Activated B cell treated with CpG ODN at 0.5 μM for 24 hours (primary cell): ENCODE measurements around the gene ST8SIA5. TPM values are rescaled to one million over a fixed set of nuclear protein-coding genes. Genes with fewer than 3 reads are reported as not detected.

Experiments
- ATAC-seq: fragments of 200-7000 bp; cut with Tn5 transposase; one replicate; pipeline ENCODE4 v1.10.0; 2021; ENCODE audit warnings: low read depth, mild to moderate bottlenecking, moderate library complexity
- CTCF ChIA-PET: fragments of 350-600 bp; sonication (Branson Sonifier 250); formaldehyde crosslinking; loops from one replicate; lab custom pipeline; 2021; ENCODE audit warnings: antibody characterized with exemption; lab: Charles Lee
- POLR2A ChIA-PET: fragments of 350-600 bp; sonication (Branson Sonifier 250); formaldehyde crosslinking; loops from one replicate; lab custom pipeline; 2021; ENCODE audit warnings: antibody characterized with exemption; lab: Charles Lee
- DNase-seq: peaks from one replicate; pipeline ENCODE4 v3.0.0; 2022
- H3K27ac Mint-ChIP-seq: one replicate; pipeline ENCODE4 v1.8.0; 2020; ENCODE audit warnings: mixed read lengths
- H3K27me3 Mint-ChIP-seq: one replicate; pipeline ENCODE4 v1.8.0; 2021; ENCODE audit warnings: mixed read lengths
- H3K36me3 Mint-ChIP-seq: one replicate; pipeline ENCODE4 v1.8.0; 2021; ENCODE audit warnings: low read depth, mixed read lengths
- H3K4me1 Mint-ChIP-seq: one replicate; pipeline ENCODE4 v1.8.0; 2021; ENCODE audit warnings: mixed read lengths
- H3K4me3 Mint-ChIP-seq: one replicate; pipeline ENCODE4 v1.8.0; 2020; ENCODE audit warnings: mild to moderate bottlenecking, mixed read lengths
- H3K9me3 Mint-ChIP-seq: one replicate; pipeline ENCODE4 v1.8.0; 2020; ENCODE audit warnings: mixed read lengths
- intact Hi-C: fragments of 100-400 bp; cut with micrococcal nuclease; formaldehyde crosslinking; loops from one replicate; pipeline ENCODE4 v1.15.1; 2024
- total RNA-seq: library from RNA; stranded (reverse); gene quantifications from 2 replicates; pipeline ENCODE4 v1.2.3, GENCODE V29; 2022
- TF ChIP-seq, protein P1 (sequence below): fragments of 200-600 bp; IDR thresholded peaks from one replicate; pipeline ENCODE4 v1.8.0; 2022; ENCODE audit warnings: antibody characterized with exemption, mild to moderate bottlenecking

The ST8SIA5 gene
- total RNA-seq, 1 donor from 2014 or later, result not detected

DNA sequence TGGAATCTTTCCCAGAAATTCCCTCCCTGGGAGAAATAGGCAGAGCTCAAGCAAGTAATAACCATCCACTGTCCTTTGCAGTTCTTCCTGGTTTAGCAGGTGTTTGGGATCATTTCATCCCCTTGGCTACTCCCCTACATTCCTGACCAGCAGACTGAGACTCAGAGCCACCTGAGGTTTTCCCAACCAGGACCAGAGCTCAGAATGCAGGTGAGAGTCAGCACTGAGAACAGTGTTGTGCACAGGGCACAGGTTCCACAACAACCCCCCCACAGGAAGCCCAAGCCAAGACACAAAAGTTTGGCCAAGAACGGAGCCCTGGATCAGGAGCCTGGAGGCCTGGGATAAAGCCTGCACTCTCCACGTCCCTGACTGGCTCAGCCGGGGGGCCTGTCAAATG lies 78.8 kb downstream of the ST8SIA5 start:
- ATAC-seq, result no peak
- ChIA-PET CTCF (no interaction called here), POLR2A (no interaction called here)
- H3K27me3 Mint-ChIP-seq, result peaks cover 2% of the 10 kb centered on the region
- no peaks in the 10 kb centered on the region for H3K4me1 Mint-ChIP-seq
- DNase-seq, result no peak
- TF ChIP-seq, protein P1, sequence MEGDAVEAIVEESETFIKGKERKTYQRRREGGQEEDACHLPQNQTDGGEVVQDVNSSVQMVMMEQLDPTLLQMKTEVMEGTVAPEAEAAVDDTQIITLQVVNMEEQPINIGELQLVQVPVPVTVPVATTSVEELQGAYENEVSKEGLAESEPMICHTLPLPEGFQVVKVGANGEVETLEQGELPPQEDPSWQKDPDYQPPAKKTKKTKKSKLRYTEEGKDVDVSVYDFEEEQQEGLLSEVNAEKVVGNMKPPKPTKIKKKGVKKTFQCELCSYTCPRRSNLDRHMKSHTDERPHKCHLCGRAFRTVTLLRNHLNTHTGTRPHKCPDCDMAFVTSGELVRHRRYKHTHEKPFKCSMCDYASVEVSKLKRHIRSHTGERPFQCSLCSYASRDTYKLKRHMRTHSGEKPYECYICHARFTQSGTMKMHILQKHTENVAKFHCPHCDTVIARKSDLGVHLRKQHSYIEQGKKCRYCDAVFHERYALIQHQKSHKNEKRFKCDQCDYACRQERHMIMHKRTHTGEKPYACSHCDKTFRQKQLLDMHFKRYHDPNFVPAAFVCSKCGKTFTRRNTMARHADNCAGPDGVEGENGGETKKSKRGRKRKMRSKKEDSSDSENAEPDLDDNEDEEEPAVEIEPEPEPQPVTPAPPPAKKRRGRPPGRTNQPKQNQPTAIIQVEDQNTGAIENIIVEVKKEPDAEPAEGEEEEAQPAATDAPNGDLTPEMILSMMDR, result no peak
- no peaks in the 10 kb centered on the region for H3K9me3 Mint-ChIP-seq
- intact Hi-C loops, result no loop called here
- H3K4me3 Mint-ChIP-seq, result no peak overlapping the region
- no peaks in the 10 kb centered on the region for H3K36me3 Mint-ChIP-seq
- H3K27ac Mint-ChIP-seq, result no peak overlapping the region

DNA sequence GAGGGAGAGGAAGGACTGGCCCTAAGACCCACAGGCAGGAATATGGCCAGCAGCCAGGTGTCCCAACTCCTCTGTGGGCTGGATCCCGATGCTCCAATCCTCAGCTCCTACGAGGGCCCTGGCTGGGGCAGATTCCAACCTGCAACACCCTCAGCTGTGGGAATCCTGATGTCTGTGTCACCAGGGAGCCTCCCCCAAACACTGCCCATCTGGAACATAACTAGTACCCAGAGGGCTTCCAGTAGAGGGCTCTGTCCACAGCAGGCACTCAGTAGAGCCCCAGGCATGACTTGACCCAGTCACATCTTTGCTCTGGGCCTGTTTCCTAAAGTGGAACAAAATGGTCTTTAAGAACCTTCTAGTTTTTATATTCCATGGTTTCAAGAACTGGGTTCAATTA lies 79.2 kb downstream of the ST8SIA5 start:
- DNase-seq, result no peak
- ATAC-seq, result no peak
- Mint-ChIP-seq H3K36me3 (no peaks in the 10 kb centered on the region), H3K27me3 (peaks cover 2% of the 10 kb centered on the region), H3K4me3 (no peak overlapping the region), H3K27ac (no peak overlapping the region), H3K9me3 (no peaks in the 10 kb centered on the region), H3K4me1 (no peaks in the 10 kb centered on the region)
- TF ChIP-seq, protein P1, result no peak
- intact Hi-C loops, result no loop called here
- CTCF ChIA-PET, result no interaction called here
- POLR2A ChIA-PET, result no interaction called here

DNA sequence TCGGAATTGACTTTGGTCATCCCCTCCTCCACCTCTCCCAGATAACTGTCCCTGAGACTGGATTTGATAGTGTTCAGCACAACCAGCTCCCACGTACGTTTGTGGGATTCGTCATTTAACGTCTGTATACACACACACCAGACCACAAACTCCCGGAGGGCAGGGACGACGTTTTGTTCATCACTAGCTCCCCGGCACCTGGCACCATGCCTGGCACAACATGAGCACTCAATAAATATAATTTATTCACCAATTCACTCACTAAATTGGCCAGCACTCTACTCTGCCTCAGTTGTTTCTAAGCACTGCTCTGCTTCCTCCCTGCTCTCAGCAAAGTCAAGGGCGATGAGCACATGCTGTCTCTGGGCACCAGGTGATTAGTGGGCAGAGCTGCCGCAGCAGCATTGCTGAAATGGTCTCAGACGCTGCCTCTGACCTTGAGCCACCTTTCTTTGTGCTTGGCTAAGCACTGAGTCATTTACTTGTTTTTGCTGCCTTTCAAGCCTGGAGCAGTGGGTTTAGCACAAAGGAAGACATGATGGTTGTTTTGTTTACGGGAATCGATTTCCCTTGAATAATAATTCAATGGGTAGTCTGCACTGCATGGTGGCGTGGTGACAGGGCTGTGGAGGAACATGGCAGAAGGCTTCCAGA lies 80.5 kb downstream of the ST8SIA5 start:
- intact Hi-C loops, result no loop called here
- Mint-ChIP-seq H3K27ac (no peak overlapping the region), H3K9me3 (no peaks in the 10 kb centered on the region), H3K4me1 (no peaks in the 10 kb centered on the region), H3K4me3 (no peak overlapping the region), H3K36me3 (no peaks in the 10 kb centered on the region), H3K27me3 (peaks cover 2% of the 10 kb centered on the region)
- TF ChIP-seq, protein P1, result no peak
- ChIA-PET CTCF (no interaction called here), POLR2A (no interaction called here)
- ATAC-seq, result no peak
- DNase-seq, result no peak

DNA sequence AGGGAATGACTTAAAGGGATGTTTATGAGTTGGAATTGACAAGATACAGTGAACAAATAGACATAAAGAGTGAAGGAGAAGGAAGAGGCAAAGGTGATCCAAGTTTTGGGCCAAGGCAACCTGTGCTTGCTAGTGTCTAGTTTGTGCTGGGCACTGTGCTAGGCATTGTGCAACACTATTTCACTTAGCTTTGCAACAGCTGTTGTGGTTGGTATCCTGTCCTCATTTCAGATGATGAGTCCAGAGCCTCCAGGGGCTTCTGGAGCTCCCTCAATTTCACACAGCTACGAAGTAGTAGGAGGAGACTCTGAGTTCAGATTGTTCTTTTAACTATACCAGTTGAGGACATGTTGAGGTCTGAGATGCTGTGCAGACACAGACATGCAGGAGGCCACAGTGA lies 81.7 kb downstream of the ST8SIA5 start:
- H3K4me3 Mint-ChIP-seq, result no peak overlapping the region
- H3K27me3 Mint-ChIP-seq, result peaks cover 2% of the 10 kb centered on the region

More for the DNA sequence above, 81.7 kb downstream of the ST8SIA5 start:
- CTCF ChIA-PET, result no interaction called here
- intact Hi-C loops, result no loop called here
- Mint-ChIP-seq H3K36me3 (no peaks in the 10 kb centered on the region), H3K27ac (no peak overlapping the region), H3K9me3 (no peaks in the 10 kb centered on the region), H3K4me1 (no peaks in the 10 kb centered on the region)
- POLR2A ChIA-PET, result no interaction called here
- TF ChIP-seq, protein P1, result no peak
- no peak for ATAC-seq
- no peak for DNase-seq
